Osteocyte (in vitro differentiated cells): Measurements from ENCODE around the gene INTS1. TPM values are rescaled to one million over a fixed set of nuclear protein-coding genes. Genes with fewer than 3 reads are reported as not detected.

Experiments
- DNase-seq: peaks from one replicate; pipeline ENCODE4 v3.0.0; 2021; ENCODE audit warnings: mixed read lengths; ENCODE audit not compliant: unreplicated experiment; ENCODE audit errors: extremely low spot score
- H3K27ac Mint-ChIP-seq: one replicate; pipeline ENCODE4 v1.8.0; 2021; ENCODE audit warnings: mild to moderate bottlenecking, mixed read lengths; ENCODE audit not compliant: unreplicated experiment
- H3K27me3 Mint-ChIP-seq: one replicate; pipeline ENCODE4 v1.8.0; 2021; ENCODE audit warnings: mixed read lengths; ENCODE audit not compliant: unreplicated experiment
- H3K36me3 Mint-ChIP-seq: one replicate; pipeline ENCODE4 v1.8.0; 2021; ENCODE audit warnings: mixed read lengths; ENCODE audit not compliant: unreplicated experiment
- H3K4me1 Mint-ChIP-seq: one replicate; pipeline ENCODE4 v1.8.0; 2021; ENCODE audit warnings: mixed read lengths; ENCODE audit not compliant: unreplicated experiment
- H3K4me3 Mint-ChIP-seq: one replicate; pipeline ENCODE4 v1.8.0; 2021; ENCODE audit warnings: mild to moderate bottlenecking, moderate library complexity, mixed read lengths; ENCODE audit not compliant: unreplicated experiment
- H3K9me3 Mint-ChIP-seq: one replicate; pipeline ENCODE4 v1.8.0; 2021; ENCODE audit warnings: mixed read lengths; ENCODE audit not compliant: unreplicated experiment
- CTCF ChIP-seq: fragments of 200-600 bp; sonication (generic); IDR thresholded peaks from 2 replicates; pipeline ENCODE4 v1.5.0; 2021; ENCODE audit warnings: antibody characterized with exemption, mild to moderate bottlenecking, moderate library complexity
- long read RNA-seq: library from polyadenylated mRNA; unstranded; transcript quantifications from one replicate; pipeline ENCODE4 v2.0.0, GENCODE V29; 2021
- total RNA-seq: library from RNA; stranded (reverse); gene quantifications from 2 replicates; pipeline ENCODE4 v1.2.1, GENCODE V29; 2021

INTS1 gene, protein sequence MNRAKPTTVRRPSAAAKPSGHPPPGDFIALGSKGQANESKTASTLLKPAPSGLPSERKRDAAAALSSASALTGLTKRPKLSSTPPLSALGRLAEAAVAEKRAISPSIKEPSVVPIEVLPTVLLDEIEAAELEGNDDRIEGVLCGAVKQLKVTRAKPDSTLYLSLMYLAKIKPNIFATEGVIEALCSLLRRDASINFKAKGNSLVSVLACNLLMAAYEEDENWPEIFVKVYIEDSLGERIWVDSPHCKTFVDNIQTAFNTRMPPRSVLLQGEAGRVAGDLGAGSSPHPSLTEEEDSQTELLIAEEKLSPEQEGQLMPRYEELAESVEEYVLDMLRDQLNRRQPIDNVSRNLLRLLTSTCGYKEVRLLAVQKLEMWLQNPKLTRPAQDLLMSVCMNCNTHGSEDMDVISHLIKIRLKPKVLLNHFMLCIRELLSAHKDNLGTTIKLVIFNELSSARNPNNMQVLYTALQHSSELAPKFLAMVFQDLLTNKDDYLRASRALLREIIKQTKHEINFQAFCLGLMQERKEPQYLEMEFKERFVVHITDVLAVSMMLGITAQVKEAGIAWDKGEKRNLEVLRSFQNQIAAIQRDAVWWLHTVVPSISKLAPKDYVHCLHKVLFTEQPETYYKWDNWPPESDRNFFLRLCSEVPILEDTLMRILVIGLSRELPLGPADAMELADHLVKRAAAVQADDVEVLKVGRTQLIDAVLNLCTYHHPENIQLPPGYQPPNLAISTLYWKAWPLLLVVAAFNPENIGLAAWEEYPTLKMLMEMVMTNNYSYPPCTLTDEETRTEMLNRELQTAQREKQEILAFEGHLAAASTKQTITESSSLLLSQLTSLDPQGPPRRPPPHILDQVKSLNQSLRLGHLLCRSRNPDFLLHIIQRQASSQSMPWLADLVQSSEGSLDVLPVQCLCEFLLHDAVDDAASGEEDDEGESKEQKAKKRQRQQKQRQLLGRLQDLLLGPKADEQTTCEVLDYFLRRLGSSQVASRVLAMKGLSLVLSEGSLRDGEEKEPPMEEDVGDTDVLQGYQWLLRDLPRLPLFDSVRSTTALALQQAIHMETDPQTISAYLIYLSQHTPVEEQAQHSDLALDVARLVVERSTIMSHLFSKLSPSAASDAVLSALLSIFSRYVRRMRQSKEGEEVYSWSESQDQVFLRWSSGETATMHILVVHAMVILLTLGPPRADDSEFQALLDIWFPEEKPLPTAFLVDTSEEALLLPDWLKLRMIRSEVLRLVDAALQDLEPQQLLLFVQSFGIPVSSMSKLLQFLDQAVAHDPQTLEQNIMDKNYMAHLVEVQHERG (N-terminal part only)
- 111 and 121 TPM in 2 replicates for total RNA-seq
- long read RNA-seq, partial matches to known transcripts: 9 of 9 reads
- long read RNA-seq, other reads (novel, unspliced or antisense): 0 of 9 reads

- no peaks in the 10 kb centered on the region for H3K9me3 Mint-ChIP-seq
Measured at GRCh38 chr7:1503816-1504775, at the start of gene INTS1. TSS of gene INTS1 (minus strand) at chr7:1504389. CDS start at chr7:1503960, 429 bp downstream.

GRCh38 chr7:1553512-1554210 lies 49.5 kb upstream of the INTS1 start:
- Mint-ChIP-seq H3K9me3 (no peaks in the 10 kb centered on the region), H3K27ac (no peak overlapping the region), H3K36me3 (no peaks in the 10 kb centered on the region), H3K4me1 (peaks cover 15% of the 10 kb centered on the region), H3K4me3 (no peak overlapping the region), H3K27me3 (no peaks in the 10 kb centered on the region)
- no peak for TF ChIP-seq CTCF
- no peak for DNase-seq

More at GRCh38 chr7:1503816-1504775, at the start of gene INTS1:
- TF ChIP-seq CTCF: peak; percentile 95
- Mint-ChIP-seq H3K4me1 (peaks cover 16% of the 10 kb centered on the region), H3K27me3 (no peaks in the 10 kb centered on the region), H3K36me3 (peaks cover 11% of the 10 kb centered on the region), H3K27ac (peak within 1 kb of the TSS; percentile 31), H3K4me3 (peak within 1 kb of the TSS; percentile 87)
- DNase-seq: peak; percentile 95

DNA sequence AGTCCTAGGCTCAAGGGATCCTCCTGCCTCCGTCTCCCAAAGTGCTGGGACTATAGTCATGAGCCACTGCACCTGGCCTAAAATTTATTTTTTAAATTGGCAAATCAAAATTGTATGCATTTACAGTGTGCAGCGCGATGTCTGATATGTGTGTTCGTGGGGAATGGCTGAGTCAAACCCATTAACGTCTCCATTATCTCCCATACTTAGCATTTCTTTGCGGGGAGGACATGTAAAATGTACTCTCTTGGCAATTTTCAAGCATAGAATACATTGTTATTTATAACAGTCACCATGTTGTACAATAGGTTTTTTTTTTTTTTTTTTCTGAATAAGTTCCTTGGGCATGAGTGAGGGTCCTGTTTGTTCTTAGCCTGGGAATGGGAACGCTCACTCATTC lies 48.0 kb upstream of the INTS1 start:
- H3K36me3 Mint-ChIP-seq: no peaks in the 10 kb centered on the region
- H3K4me1 Mint-ChIP-seq: peaks cover 15% of the 10 kb centered on the region
- DNase-seq: no peak
- no peak overlapping the region for H3K27ac Mint-ChIP-seq
- no peak overlapping the region for H3K4me3 Mint-ChIP-seq
- no peak for TF ChIP-seq CTCF
- no peaks in the 10 kb centered on the region for H3K9me3 Mint-ChIP-seq
- H3K27me3 Mint-ChIP-seq: no peaks in the 10 kb centered on the region

GRCh38 chr7:1550846-1551155 lies 46.6 kb upstream of the INTS1 start:
- H3K4me1 Mint-ChIP-seq: peaks cover 10% of the 10 kb centered on the region

More at GRCh38 chr7:1550846-1551155, 46.6 kb upstream of the INTS1 start:
- no peak for TF ChIP-seq CTCF
- no peak overlapping the region for H3K4me3 Mint-ChIP-seq
- H3K27me3 Mint-ChIP-seq: no peaks in the 10 kb centered on the region
- no peak overlapping the region for H3K27ac Mint-ChIP-seq
- no peak for DNase-seq
- no peaks in the 10 kb centered on the region for H3K36me3 Mint-ChIP-seq
- H3K9me3 Mint-ChIP-seq: no peaks in the 10 kb centered on the region
